CD4-positive, alpha-beta T cell treated with Interleukin-15 for 1 hour (primary cell): ENCODE data around the gene PZP.
"Not testable (repeated sequence)": the region's sequence is repeated elsewhere in the genome, so short reads cannot be mapped to it uniquely, and the experiment has no call there.

Source experiments
- DNase-seq: peaks from one replicate; pipeline ENCODE4 v3.0.0-alpha.2; 2020

PZP gene

GRCh38 chr12:9208229-9208628 lies at the start of gene PZP:
Gene PZP, minus strand, starts transcription at chr12:9208395. Its CDS starts 54 bp downstream, at chr12:9208341.
- DNase-seq = no peak

GRCh38 chr12:9256758-9257405 lies 48.7 kb upstream of the PZP start:
- no peak for DNase-seq

- DNase-seq = no peak
Measured at GRCh38 chr12:9256341-9256740, 48.1 kb upstream of the PZP start.

- DNase-seq = no peak
Measured at GRCh38 chr12:9255837-9256236, 47.6 kb upstream of the PZP start.

DNA sequence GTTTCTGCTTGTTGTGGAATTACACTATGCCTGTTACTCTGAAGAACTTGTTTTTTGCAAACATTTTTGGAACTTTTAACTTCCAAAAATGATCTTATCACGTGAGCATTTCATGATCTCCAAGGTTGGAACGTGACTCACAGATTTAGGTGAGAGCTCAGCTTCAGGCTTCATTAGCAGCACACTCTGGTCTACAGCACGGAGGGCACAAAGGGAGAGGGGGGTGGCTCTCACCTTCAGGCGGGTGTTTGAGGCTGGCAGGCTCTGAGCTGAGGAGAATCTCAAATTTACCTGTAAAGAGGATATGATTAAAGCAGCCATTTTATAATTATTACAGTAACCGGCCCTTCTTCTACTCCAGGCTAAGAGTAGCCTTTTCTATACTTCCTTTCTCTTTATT lies 45.3 kb upstream of the PZP start:
- no peak for DNase-seq

- not testable (repeated sequence) for DNase-seq
Measured at GRCh38 chr12:9252791-9253190, 44.6 kb upstream of the PZP start.

GRCh38 chr12:9252256-9252655 lies 44.1 kb upstream of the PZP start:
- no peak for DNase-seq

- DNase-seq = no peak
Measured at GRCh38 chr12:9248435-9248834, 40.2 kb upstream of the PZP start.

GRCh38 chr12:9244894-9245293 lies 36.7 kb upstream of the PZP start:
- DNase-seq = no peak

DNA sequence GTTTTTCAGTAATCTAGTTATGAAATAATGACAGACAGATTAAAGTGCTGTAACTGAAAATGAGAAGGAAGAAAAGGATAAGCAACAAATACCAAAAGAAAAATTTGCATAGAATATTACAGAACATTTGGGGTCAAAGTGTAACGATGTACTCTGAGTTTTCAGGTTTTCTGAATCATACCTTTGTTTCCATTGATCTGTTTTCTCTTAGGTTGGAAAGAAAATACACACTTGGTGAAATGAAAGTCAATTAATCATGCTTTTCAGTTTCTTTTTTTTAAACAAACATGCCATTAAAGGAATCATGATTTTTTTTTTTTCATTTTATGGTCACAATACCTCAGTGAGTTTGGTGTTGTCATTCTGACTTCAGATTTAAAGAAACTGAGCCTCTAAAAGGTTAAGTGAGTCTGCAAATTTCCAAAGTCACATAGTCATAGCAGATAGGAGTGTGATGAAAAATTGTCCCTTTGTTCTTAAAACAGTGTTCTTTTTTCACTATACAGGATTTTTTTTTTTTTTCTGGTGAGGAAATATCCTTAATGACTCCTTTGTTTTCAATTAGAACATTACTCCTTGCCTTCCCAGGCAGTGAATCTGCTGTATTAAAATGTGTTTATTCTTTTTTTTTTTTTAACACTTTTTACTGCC lies 35.9 kb upstream of the PZP start:
- no peak for DNase-seq

- DNase-seq = no peak
Measured at GRCh38 chr12:9241301-9241700, 33.1 kb upstream of the PZP start.

- DNase-seq = no peak
Measured at GRCh38 chr12:9240776-9241175, 32.6 kb upstream of the PZP start.

- peak; percentile 46 for DNase-seq
Measured at GRCh38 chr12:9240004-9240635, 31.9 kb upstream of the PZP start.

DNA sequence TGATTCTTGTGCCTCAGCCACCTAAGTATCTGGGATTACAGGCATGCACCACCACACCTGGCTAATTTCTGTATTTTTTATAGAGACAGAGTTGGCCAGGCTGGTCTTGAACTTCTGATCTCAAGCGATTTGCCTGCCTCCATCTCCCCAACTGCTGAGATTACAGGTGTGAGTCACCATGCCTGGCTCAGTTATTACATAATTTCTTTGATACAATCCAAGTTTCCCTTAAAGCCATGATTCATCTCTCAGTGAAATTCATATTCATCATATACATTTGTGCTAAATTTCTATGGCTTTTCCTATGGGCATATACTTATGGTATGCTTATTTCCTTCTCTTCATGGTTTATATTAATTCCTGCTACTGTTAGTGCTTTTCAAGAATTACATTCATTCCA lies 29.1 kb upstream of the PZP start:
- DNase-seq = no peak

DNA sequence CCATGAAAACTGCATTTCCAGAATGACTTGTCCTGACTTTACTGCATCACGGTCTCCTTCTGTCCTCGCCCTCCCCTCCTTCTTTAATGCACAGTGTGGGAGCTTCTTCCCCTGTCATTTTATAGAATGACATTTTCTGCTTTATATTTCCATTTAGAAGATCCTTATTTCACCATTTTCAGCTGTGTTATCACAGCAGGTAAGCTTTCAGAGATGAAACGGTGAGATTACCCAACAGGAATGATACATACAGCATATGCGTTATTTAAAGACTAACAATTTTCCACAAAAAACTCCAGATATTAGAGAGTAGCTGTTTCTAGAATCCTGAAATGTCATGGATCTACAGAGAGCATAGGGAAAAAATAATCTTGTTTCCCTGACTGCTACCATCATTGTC lies 27.3 kb upstream of the PZP start:
- no peak for DNase-seq

DNA sequence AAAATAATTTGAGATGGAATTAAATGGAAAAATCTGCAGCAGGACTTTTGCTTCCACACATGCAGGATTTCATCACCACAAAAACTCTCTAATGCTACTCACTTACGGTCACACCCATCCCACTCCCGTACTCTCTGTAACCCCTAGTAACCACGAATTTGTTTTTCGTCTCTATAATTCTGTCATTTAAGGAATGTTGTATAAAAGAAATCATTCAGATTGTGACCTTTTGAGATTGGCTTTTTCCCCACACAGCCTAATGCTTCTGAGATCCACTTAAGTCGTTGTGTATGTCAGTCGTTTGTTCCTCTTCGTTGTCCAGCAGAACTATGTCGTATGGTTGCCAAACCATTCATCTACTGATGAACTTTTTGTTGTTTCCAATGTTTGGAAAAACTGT lies 19.8 kb upstream of the PZP start:
- DNase-seq = no peak

- DNase-seq = no peak
Measured at GRCh38 chr12:9223830-9224229, 15.6 kb upstream of the PZP start.

GRCh38 chr12:9221483-9221882 lies 13.3 kb upstream of the PZP start:
- DNase-seq = no peak

DNA sequence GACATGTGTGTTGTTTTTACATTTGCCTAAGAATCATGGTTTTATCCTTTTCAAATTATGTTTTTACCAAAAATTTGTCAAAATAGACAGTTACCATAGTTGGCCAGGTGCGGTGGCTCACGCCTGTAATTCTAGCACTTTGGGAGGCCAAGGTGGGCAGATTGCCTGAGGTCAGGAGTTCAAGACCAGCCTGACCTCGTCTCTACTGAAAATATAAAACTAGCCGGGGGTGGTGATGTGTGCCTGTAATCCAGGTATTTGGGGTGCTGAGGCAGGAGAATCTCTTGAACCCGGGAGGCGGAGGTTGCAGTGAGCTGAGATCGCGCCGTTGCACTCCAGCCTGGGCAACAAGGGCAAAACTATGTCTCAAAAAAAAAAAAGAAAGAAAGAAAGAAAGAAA lies 12.8 kb upstream of the PZP start:
- DNase-seq = not testable (repeated sequence)

GRCh38 chr12:9214534-9214933 lies 6.3 kb upstream of the PZP start:
- no peak for DNase-seq

- no peak for DNase-seq
Measured at GRCh38 chr12:9211687-9212086, 3.5 kb upstream of the PZP start.

GRCh38 chr12:9204380-9204779 lies 3.8 kb downstream of the PZP start:
- no peak for DNase-seq

DNA sequence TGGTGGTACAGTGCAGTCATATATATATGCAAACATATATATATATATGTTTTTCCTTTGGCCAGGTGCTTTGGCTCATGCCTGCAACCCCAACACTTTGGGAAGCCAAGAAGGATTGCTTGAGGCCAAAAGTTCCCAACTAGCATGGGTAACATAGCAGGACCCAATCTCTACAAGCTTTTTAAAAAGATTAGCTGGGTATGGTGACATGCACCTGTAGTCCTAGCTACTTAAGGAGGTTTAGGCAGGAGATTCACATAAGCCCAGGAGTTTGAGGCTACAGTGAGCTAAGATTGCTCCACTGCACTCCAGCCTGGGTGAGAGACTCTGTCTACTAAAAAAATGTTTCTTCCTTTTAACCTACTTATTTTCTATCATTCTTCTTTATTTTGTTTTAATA lies 10.2 kb downstream of the PZP start:
- no peak for DNase-seq

GRCh38 chr12:9184276-9184675 lies 23.9 kb downstream of the PZP start:
- no peak for DNase-seq

DNA sequence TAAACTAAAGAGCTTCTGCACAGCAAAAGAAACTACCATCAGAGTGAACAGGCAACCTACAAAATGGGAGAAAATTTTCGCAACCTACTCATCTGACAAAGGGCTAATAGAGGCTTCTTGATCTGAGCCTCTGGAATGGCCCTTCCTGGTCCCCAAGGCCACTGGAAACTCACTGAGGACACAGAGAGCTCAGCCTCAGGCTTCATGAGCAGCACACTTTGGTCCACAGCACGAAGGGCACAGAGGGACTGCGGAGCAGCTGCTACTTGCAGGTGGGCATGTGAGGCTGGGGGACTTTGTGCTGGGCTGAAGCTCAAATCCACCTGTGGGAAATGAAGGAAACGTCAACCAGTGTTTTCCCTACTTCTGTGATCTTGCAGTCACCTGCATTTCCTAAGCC lies 27.4 kb downstream of the PZP start:
- no peak for DNase-seq
